Large intestine (tissue), 3 donors: ENCODE data around the gene ESRP2. TPM values are rescaled to one million over a fixed set of nuclear protein-coding genes. Genes with fewer than 3 reads are reported as not detected.

Experiments used
- DNase-seq, 2 donors: peaks; one replicate each; pipeline versions ENCODE4 v3.0.0 to v3.0.0-alpha.2; 2013
- H3K27ac ChIP-seq: one replicate; pipeline ENCODE4 v1.5.1; 2013; ENCODE audit warnings: low read length
- H3K27me3 ChIP-seq: 2 replicates; pipeline ENCODE4 v1.6.1; 2013; ENCODE audit warnings: low read length; ENCODE audit not compliant: control insufficient read depth, insufficient read depth
- H3K36me3 ChIP-seq: 2 replicates; pipeline ENCODE4 v1.6.1; 2013; ENCODE audit warnings: low read length; ENCODE audit not compliant: control insufficient read depth, insufficient read depth
- H3K4me1 ChIP-seq: one replicate; pipeline ENCODE4 v1.6.1; 2013; ENCODE audit warnings: low read length; ENCODE audit not compliant: control insufficient read depth, insufficient read depth
- H3K4me3 ChIP-seq: one replicate; pipeline ENCODE4 v1.5.1; 2013; ENCODE audit warnings: low read length
- H3K9me3 ChIP-seq: one replicate; pipeline ENCODE4 v1.6.1; 2013; ENCODE audit warnings: mild to moderate bottlenecking, low read depth, low read length, moderate library complexity; ENCODE audit not compliant: control insufficient read depth
- WGBS: methylation state at CpG from one replicate; pipeline ENCODE4 v1.1.5; 2013; ENCODE audit warnings: low lambda C conversion rate; ENCODE audit not compliant: insufficient coverage; 5-methylcytosine and 5-hydroxymethylcytosine counted together
- polyA plus RNA-seq: library from polyadenylated mRNA; unstranded; fragments of 120-200 nt; gene quantifications from one replicate; pipeline ENCODE4 v1.2.1, GENCODE V29; 2013

Gene ESRP2
- polyA plus RNA-seq, 1 donor, result 40.0 TPM

- no peak overlapping the region for H3K27ac ChIP-seq
- no peaks in the 10 kb centered on the region for H3K4me1 ChIP-seq
- H3K4me3 ChIP-seq, result no peak overlapping the region
- H3K9me3 ChIP-seq, result peaks cover 6% of the 10 kb centered on the region
- H3K36me3 ChIP-seq, result peaks cover 46% of the 10 kb centered on the region
- 40% methylated on average over 1 of the region's 1 CpG for WGBS
- no peak for DNase-seq
- no peaks in the 10 kb centered on the region for H3K27me3 ChIP-seq
These were observed 45.8 kb downstream of the ESRP2 start for GRCh38 chr16:68190081-68190480.

- no peak overlapping the region for H3K4me3 ChIP-seq
- H3K27ac ChIP-seq, result no peak overlapping the region
- H3K36me3 ChIP-seq, result peaks cover 47% of the 10 kb centered on the region
- peaks cover 6% of the 10 kb centered on the region for H3K9me3 ChIP-seq
- H3K27me3 ChIP-seq, result no peaks in the 10 kb centered on the region
- DNase-seq, result no peak
- no peaks in the 10 kb centered on the region for H3K4me1 ChIP-seq
- no CpG with 5 or more reads among the region's 10 CpGs for WGBS
These were observed 47.8 kb downstream of the ESRP2 start for GRCh38 chr16:68188170-68188569.

- Histone ChIP-seq H3K27ac (no peak overlapping the region), H3K36me3 (peaks cover 47% of the 10 kb centered on the region), H3K9me3 (peaks cover 6% of the 10 kb centered on the region), H3K4me3 (no peak overlapping the region), H3K27me3 (no peaks in the 10 kb centered on the region), H3K4me1 (no peaks in the 10 kb centered on the region)
- DNase-seq, result no peak
- WGBS, result no CpG with 5 or more reads among the region's 2 CpGs
These were observed 48.4 kb downstream of the ESRP2 start for GRCh38 chr16:68187505-68187904.

GRCh38 chr16:68186877-68187276, 49.0 kb downstream of the ESRP2 start:
- Histone ChIP-seq H3K9me3 (peaks cover 6% of the 10 kb centered on the region), H3K4me3 (no peak overlapping the region), H3K27ac (no peak overlapping the region), H3K27me3 (no peaks in the 10 kb centered on the region), H3K36me3 (peaks cover 44% of the 10 kb centered on the region), H3K4me1 (no peaks in the 10 kb centered on the region)
- no CpG with 5 or more reads among the region's 7 CpGs for WGBS
- DNase-seq, result no peak

- Histone ChIP-seq H3K27ac (no peak overlapping the region), H3K4me1 (no peaks in the 10 kb centered on the region), H3K36me3 (peaks cover 48% of the 10 kb centered on the region), H3K4me3 (no peak overlapping the region), H3K9me3 (peaks cover 4% of the 10 kb centered on the region), H3K27me3 (no peaks in the 10 kb centered on the region)
- 90% methylated on average over 2 of the region's 3 CpGs for WGBS
- DNase-seq, result no peak
These were observed 52.9 kb downstream of the ESRP2 start for GRCh38 chr16:68183046-68183445.

- H3K4me1 ChIP-seq, result no peaks in the 10 kb centered on the region
- no peaks in the 10 kb centered on the region for H3K9me3 ChIP-seq
- no peaks in the 10 kb centered on the region for H3K27me3 ChIP-seq
- H3K36me3 ChIP-seq, result peaks cover 38% of the 10 kb centered on the region
- no CpG with 5 or more reads among the region's 4 CpGs for WGBS
- H3K4me3 ChIP-seq, result no peak overlapping the region
- no peak overlapping the region for H3K27ac ChIP-seq
- no peak for DNase-seq
These were observed 56.1 kb downstream of the ESRP2 start for GRCh38 chr16:68179855-68180254.

- Histone ChIP-seq H3K27me3 (no peaks in the 10 kb centered on the region), H3K27ac (no peak overlapping the region), H3K36me3 (peaks cover 40% of the 10 kb centered on the region), H3K4me1 (no peaks in the 10 kb centered on the region), H3K9me3 (no peaks in the 10 kb centered on the region), H3K4me3 (no peak overlapping the region)
- 100% methylated on average over 1 of the region's 2 CpGs for WGBS
- DNase-seq, result no peak
These were observed 56.6 kb downstream of the ESRP2 start for GRCh38 chr16:68179196-68179795.

Other genes starting within 250 kb of the ESRP2 start
- 1.6 TPM for gene DPEP2, start 236.6 kb downstream of the ESRP2 start, polyA plus RNA-seq
- not detected for gene DPEP2NB, start 220.2 kb downstream of the ESRP2 start, polyA plus RNA-seq
- 9.9 TPM for gene DDX28, start 212.9 kb downstream of the ESRP2 start, polyA plus RNA-seq
- 12.2 TPM for gene DUS2, start 212.8 kb downstream of the ESRP2 start, polyA plus RNA-seq
- 22.0 TPM for gene NFATC3, start 150.8 kb downstream of the ESRP2 start, polyA plus RNA-seq
- gene PLA2G15, start 9.2 kb upstream of the ESRP2 start, polyA plus RNA-seq, result 18.7 TPM
- gene SLC7A6, start 28.4 kb upstream of the ESRP2 start, polyA plus RNA-seq, result 11.6 TPM
- gene SLC7A6OS, start 74.8 kb upstream of the ESRP2 start, polyA plus RNA-seq, result 19.9 TPM
- gene PRMT7, start 74.9 kb upstream of the ESRP2 start, polyA plus RNA-seq, result 48.7 TPM
- gene SMPD3, start 212.4 kb upstream of the ESRP2 start, polyA plus RNA-seq, result 49.4 TPM